GM18507 (cell line): ENCODE data around the gene SPESP1.

Experiments
- DNase-seq: peaks from one replicate; pipeline ENCODE4 v3.0.0; 2011; ENCODE audit warnings: low read depth; ENCODE audit not compliant: insufficient read length; ENCODE audit errors: extremely low spot score
- FAIRE-seq: peaks from 2 replicates; lab custom pipeline; 2011; peaks lifted over from hg19 to GRCh38; lab: Jason Lieb, UNC

Gene SPESP1

GRCh38 chr15:68930268-68931022 lies at the start of gene SPESP1:
Gene SPESP1 (plus strand): TSS chr15:68930525. CDS start chr15:68930654, 129 bp downstream.
- DNase-seq, result no peak
- no peak for FAIRE-seq

DNA sequence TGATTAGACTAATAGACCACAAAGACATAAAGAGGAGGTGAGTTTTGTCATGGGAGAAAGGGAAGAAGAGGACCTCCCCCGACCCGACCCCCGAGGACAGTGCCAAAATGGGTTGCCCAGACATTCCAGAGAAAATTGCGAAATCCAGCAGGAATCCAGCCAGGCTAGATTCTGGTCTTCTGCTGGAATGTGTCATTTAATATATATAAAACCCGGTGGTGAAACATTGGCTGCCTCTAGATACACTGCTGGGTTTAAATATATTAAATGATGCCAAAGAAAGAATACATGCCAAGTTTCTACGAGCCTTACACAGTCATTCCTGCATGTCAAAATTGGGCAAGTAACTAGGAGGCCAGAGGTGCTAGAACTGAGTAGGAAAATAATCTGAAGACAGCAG lies 45.3 kb upstream of the SPESP1 start:
- DNase-seq, result no peak
- no peak for FAIRE-seq

GRCh38 chr15:68887120-68887519 lies 43.2 kb upstream of the SPESP1 start:
- no peak for FAIRE-seq
- DNase-seq, result no peak

DNA sequence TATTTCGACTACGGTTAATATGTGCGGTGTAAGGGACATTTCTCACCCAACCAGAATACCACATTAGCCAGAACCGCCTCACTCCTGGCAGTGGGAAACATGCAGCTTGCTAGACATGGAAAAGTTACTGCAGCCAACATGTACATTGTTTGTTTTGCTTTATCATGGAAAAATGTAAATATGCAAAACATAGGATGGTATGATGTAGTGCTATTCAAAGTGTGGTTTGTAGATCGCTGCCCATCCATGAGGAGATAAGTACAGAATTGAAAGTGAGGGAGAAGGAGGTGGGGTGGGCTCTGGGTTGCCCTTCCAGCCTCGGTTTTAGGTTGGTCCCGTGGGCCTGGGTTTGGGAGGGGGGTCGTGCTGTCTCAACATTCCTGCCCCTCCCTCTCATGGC lies 42.5 kb upstream of the SPESP1 start:
- FAIRE-seq, result no peak
- DNase-seq, result no peak

DNA sequence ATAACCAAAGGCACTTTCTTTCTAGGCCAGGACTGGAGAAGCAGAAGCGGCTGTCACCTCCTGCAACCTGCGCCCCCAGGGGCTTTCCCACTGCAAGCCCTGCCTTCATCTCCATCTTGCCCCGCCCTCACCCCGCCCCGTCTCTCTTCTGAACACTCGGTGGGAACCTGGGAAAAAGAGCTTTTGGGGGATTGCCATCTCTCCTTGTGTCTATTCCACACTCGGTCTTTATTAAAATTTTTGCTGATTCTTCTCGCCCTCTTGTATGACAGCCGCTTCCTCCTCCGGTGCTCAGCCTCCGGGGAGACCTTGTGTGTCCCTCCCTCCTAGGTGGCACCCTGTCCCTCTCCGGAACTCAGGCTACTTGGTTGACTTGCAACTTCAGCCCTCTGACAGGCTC lies 41.9 kb upstream of the SPESP1 start:
- no peak for DNase-seq

DNA sequence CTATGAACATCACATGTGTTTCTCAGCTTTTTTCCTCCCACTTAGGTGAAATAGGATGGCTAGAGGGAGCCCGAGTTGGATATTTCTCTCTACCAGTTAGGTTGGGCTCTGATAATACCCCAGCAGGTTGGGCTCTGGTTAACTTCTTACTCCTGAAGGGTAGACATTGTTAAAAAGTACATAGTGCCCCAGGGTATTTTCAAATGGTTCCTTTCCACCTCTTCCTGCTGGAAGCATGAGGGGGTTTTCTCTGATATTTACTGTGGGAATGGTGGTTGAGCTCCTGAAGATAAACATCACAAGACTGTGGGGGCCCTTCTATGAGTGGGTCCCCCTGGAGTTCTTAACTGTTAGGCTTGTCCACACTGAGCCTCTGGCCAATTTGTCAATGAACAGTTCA lies 36.1 kb upstream of the SPESP1 start:
- DNase-seq, result no peak
- no peak for FAIRE-seq

More for the DNA sequence above, 41.9 kb upstream of the SPESP1 start:
- no peak for FAIRE-seq

- DNase-seq, result no peak
- no peak for FAIRE-seq
Measured at GRCh38 chr15:68896178-68896577, 34.1 kb upstream of the SPESP1 start.

- FAIRE-seq, result no peak
- DNase-seq, result no peak
Measured at GRCh38 chr15:68897016-68897415, 33.3 kb upstream of the SPESP1 start.

DNA sequence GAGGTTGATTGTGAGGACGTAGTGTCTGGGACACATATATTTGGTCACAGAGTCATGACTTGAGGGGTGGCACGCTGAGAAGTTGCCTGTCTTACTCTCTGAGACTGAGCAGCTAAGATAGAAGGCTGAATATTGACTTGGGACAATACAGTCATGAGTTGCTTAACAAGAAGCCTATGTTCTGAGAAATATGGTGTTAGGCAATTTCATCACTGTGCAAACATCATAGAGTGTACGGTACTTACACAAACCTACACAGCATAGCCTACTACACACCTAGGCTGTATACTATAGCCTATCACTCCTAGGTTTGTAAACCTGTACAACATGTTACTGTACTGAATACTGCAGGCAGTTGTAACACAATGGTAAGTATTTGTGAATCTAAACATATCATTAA lies 30.3 kb upstream of the SPESP1 start:
- DNase-seq (no peak), FAIRE-seq (no peak)

GRCh38 chr15:68907396-68907923 lies 22.9 kb upstream of the SPESP1 start:
- FAIRE-seq, result no peak
- DNase-seq, result no peak

GRCh38 chr15:68909601-68910100 lies 20.7 kb upstream of the SPESP1 start:
- FAIRE-seq (no peak), DNase-seq (no peak)

GRCh38 chr15:68910341-68910740 lies 20.0 kb upstream of the SPESP1 start:
- DNase-seq, result no peak
- FAIRE-seq, result no peak

GRCh38 chr15:68910816-68911215 lies 19.5 kb upstream of the SPESP1 start:
- FAIRE-seq, result no peak

GRCh38 chr15:68921926-68922325 lies 8.4 kb upstream of the SPESP1 start:
- FAIRE-seq (no peak), DNase-seq (no peak)

More at GRCh38 chr15:68910816-68911215, 19.5 kb upstream of the SPESP1 start:
- no peak for DNase-seq

DNA sequence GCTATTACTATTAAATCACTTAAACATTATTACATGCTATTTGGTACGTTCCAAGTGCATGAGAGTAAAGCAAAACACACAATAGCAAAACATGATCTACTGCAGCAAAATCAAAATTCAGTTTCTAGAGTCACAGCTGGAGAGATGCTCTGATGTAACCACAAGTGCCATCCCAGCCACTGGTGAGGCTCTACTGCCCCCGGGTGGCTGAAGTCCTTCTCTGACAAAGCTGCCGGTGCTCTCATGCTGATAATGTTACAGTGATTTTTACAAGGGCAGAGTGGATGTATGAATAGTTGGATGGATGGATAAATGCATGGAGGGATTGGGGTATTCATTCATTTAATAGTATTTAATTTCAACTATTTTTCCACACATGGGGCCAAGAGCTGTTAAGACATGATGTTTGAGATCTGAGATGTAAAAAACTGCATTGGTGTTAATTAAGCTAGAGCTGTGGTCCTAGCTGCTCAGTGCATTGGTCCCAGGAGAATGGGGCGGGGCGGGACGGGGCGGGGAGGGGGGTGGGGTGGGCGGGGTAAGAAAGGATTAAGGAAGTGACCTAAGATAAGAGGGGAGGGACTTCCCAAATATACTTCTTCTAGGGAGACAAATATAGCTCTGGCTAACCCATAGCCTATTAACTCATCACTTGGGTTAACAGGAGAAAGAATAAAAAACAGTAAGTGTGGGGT lies 5.3 kb upstream of the SPESP1 start:
- peak; percentile 71 for FAIRE-seq
- peak; percentile 32 for DNase-seq

- DNase-seq, result no peak
- no peak for FAIRE-seq
Measured at GRCh38 chr15:68933001-68933400, 2.7 kb downstream of the SPESP1 start.

- DNase-seq (no peak), FAIRE-seq (no peak)
Measured at GRCh38 chr15:68934341-68934740, 4.0 kb downstream of the SPESP1 start.

DNA sequence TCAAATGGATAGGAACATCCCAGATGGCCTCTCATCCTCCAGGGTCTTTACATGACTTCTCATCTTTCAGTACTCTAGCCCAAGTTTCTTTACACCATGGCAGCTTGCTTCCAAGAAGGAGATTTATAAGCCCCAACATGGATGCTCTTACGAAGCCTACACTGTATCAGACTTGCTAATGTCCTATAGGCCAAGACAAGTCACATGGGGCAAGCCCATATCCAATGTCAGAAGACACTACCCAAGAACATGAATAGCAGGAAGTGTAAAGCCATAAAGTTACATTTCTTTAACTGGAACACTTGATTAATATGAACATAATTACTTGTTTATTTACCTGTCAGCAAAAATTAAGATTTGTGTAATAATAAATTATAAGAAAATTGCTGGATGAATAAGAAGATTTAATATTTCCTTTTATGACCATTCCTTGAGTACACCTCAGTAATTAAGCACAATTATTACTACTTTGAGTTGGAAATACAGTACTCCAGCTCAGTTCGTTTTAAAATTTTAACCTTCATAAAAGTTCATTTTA lies 5.1 kb downstream of the SPESP1 start:
- no peak for DNase-seq
- no peak for FAIRE-seq

DNA sequence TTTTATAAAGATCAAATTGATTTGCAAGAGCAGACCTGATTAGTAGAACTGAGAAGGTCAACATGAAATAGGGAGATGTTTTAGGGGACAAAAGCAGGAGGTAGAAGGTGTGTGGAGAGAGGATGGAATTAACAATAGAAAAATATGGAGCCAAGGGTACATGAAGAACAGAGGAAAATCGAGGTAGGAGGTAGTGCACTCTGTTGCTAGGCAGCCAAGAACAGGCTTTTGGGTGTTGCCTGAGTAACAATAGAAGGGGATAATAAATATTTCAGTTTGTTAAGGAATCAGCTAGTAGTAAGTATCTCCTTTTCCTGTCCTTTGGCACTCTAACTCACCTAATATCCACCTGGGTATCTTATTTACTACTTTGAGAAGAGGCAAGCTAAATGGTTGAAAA lies 9.2 kb downstream of the SPESP1 start:
- FAIRE-seq (no peak), DNase-seq (no peak)

- FAIRE-seq (no peak), DNase-seq (no peak)
Measured at GRCh38 chr15:68951813-68952212, 21.5 kb downstream of the SPESP1 start.
